ENCODE measurements around the gene MYO18B.

The MYO18B gene

DNA sequence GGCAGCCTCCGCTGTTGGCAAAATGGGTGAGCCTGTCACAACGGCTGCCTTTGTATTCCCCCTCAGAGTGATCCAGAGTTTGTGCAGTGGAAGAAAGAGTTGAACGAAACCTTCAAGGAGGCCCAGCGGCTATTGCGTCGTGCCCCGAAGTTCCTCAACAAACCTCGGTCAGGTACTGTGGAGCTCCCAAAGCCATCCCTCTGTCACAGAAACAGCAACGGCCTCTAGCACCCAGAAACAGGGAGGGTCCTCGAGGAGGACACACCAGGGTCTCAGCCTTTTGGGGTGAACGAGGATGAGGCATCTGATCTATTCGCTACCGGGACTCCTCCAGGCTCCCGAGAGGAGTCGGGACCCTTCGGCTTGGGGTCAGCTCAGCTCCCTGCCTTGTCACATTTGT lies 19.8 kb upstream of the MYO18B start:
- DNase-seq (ENCODE audit: low spot score): no peak
- TF ChIP-seq, protein P1, sequence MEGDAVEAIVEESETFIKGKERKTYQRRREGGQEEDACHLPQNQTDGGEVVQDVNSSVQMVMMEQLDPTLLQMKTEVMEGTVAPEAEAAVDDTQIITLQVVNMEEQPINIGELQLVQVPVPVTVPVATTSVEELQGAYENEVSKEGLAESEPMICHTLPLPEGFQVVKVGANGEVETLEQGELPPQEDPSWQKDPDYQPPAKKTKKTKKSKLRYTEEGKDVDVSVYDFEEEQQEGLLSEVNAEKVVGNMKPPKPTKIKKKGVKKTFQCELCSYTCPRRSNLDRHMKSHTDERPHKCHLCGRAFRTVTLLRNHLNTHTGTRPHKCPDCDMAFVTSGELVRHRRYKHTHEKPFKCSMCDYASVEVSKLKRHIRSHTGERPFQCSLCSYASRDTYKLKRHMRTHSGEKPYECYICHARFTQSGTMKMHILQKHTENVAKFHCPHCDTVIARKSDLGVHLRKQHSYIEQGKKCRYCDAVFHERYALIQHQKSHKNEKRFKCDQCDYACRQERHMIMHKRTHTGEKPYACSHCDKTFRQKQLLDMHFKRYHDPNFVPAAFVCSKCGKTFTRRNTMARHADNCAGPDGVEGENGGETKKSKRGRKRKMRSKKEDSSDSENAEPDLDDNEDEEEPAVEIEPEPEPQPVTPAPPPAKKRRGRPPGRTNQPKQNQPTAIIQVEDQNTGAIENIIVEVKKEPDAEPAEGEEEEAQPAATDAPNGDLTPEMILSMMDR (IDR thresholded peaks at IDR 0.05; ENCODE audit: borderline replicate concordance, control extremely low read depth, extremely low read depth, insufficient read depth, missing control alignments): no peak
- in situ Hi-C loops (cut with MboI; ENCODE audit: low sequenced_read_pairs, unreplicated experiment): no loop called here

DNA sequence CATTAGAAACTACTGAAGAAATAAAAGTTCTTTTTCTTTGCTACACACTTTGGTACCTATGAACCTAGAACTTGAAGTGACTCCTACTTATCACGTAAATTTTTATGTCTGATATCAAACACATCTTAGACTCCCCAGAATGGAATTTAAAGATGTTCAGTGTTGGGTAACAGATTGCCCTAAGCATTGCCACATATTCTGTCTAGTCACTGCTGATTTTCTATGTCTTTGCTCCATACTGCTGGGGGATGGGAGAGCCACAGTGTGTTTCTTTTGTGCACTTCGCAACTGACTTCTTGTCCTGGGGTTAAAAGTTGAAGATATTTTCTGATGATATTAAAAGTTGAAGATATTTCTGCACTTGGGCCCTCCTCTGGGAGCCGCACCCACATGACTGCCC lies 19.4 kb upstream of the MYO18B start:
- in situ Hi-C loops (cut with MboI; ENCODE audit: low sequenced_read_pairs, unreplicated experiment): no loop called here
- no peak for DNase-seq (ENCODE audit: low spot score)
- TF ChIP-seq, protein P1 (IDR thresholded peaks at IDR 0.05; ENCODE audit: borderline replicate concordance, control extremely low read depth, extremely low read depth, insufficient read depth, missing control alignments): no peak

DNA sequence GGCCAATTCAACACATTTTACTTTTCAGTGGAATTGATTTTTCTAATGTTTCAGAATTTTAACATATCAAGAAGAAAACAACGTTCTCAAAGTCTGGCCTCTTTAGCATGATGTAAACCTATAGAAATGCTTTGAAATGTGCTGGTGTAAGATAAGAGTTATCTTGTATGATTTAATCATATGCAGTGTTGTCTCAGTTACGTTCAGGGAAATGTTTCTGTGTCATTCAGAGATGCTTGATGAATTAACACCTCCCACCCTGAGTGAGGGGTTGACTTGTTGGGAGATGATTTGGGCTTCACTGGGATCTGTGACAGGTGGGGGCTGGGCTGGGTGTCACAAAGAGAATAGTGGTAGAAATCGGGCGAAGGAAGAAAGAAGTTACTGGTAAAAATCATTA lies 15.7 kb upstream of the MYO18B start:
- in situ Hi-C loops (cut with MboI; ENCODE audit: low sequenced_read_pairs, unreplicated experiment): no loop called here
- TF ChIP-seq, protein P1 (IDR thresholded peaks at IDR 0.05; ENCODE audit: borderline replicate concordance, control extremely low read depth, extremely low read depth, insufficient read depth, missing control alignments): no peak
- DNase-seq (ENCODE audit: low spot score): no peak

DNA sequence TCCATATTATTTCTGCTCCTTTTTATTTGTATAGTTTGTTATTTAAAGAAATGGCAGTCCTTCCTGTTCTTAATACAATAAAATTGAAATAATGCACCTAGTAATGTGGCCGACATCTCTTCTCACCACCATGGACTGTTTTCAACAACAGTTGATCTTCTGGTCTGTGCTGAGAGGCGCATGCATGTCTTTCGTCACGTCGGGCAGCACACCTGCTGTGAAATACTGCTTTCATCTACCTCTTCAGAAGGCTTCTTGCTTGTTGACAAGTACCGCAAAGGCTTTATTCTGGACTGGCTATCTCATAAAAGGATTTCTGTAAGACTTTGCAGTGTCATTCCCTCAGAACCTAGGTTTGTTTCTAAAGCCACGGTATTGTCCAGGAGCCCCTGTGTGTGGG lies 13.9 kb upstream of the MYO18B start:
- no peak for DNase-seq (ENCODE audit: low spot score)
- TF ChIP-seq, protein P1 (IDR thresholded peaks at IDR 0.05; ENCODE audit: borderline replicate concordance, control extremely low read depth, extremely low read depth, insufficient read depth, missing control alignments): no peak
- in situ Hi-C loops (cut with MboI; ENCODE audit: low sequenced_read_pairs, unreplicated experiment): no loop called here

DNA sequence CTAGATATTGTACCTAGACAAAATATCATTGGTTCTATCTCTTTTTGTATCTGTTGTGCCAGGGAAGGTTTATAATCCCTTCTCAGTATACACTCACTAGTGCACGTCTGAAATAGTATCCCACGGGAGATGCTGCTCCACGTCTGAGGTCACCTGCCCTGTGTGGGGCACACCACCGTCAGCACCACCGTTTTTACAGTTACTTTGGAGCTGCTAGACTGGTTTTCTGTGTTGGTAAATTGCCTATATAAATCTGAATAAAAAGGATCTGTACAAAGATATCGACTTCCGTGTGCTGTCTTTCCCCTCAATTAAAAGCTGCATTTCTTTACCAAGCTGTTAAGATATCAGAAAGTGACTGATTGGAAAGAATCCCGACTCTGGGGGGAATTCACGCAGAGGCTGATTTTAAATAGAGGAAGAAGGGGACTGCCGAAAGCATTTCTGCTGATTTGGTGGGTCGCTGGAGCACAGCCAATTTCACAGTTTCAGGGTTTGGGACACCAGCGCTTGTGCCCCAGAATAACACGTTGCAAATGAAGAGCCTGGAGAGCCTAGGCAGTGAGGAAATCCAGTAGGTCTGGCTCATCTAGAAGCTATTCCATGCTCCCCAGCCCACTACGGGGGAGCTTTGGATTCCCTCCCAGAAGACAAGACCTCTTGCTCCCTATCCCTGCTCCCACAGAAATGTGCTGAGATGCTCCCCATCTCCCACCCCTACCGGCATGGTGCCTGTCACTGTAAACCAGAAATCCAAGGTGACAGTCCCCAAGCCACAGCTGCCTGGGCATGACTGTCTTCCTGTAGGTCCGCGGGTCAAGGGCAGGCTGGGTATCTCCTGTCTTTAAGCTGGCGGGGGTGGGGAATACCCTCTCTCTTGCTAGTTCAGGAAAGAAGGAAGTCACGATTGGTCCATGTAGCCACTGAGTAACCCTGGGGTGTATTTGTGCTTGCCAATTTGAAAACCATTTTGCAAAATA lies 12.7 kb upstream of the MYO18B start:
- no peak for DNase-seq (ENCODE audit: low spot score)
- in situ Hi-C loops (cut with MboI; ENCODE audit: low sequenced_read_pairs, unreplicated experiment): no loop called here
- TF ChIP-seq, protein P1 (IDR thresholded peaks at IDR 0.05; ENCODE audit: borderline replicate concordance, control extremely low read depth, extremely low read depth, insufficient read depth, missing control alignments): no peak

DNA sequence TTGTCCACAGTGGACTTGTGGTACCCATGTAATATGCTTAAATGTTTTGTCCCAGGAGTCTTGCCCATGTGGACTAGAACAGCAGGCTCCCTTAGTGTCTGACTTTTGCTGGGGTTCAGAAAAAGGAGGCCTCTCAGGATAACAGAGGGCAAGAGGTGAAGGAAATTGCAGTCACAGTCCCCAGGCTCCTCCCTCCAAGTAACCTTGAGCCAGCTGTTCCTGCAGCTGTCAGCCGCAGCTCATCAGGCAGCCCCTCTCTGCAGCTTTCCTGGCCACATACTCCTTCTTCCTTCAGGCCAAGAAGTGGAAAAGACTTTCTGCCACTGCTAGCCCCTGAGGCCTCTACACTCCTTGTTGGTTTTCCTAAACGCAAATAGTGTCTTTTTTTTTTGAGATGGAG lies 6.3 kb upstream of the MYO18B start:
- in situ Hi-C loops (cut with MboI; ENCODE audit: low sequenced_read_pairs, unreplicated experiment): no loop called here
- TF ChIP-seq, protein P1 (IDR thresholded peaks at IDR 0.05; ENCODE audit: borderline replicate concordance, control extremely low read depth, extremely low read depth, insufficient read depth, missing control alignments): no peak
- no peak for DNase-seq (ENCODE audit: low spot score)

All from GM13976 (cell line).